DOHH2 (cell line): ENCODE data around the gene NAP1L1.

ENCODE experiments used
- H3F3A ChIP-seq: fragments of 200-600 bp; sonication (generic), shearing (Covaris generic); 2 replicates; pipeline ENCODE4 v1.6.0; 2016; ENCODE audit warnings: antibody characterized with exemption, mild to moderate bottlenecking; ENCODE audit not compliant: control insufficient read depth, insufficient read depth
- H3K27ac ChIP-seq: fragments of 200-600 bp; sonication (generic); 2 replicates; pipeline ENCODE4 v1.5.1; 2014; ENCODE audit warnings: low read depth, mild to moderate bottlenecking, low read length, moderate library complexity
- H3K27me3 ChIP-seq: fragments of 200-600 bp; sonication (generic); 2 replicates; pipeline ENCODE4 v1.6.1; 2014; ENCODE audit warnings: mild to moderate bottlenecking, low read length, mixed read lengths; ENCODE audit not compliant: control insufficient read depth
- H3K36me3 ChIP-seq: fragments of 200-600 bp; sonication (generic); 2 replicates; pipeline ENCODE4 v1.6.1; 2014; ENCODE audit warnings: mild to moderate bottlenecking, low read length, moderate library complexity, mixed read lengths; ENCODE audit not compliant: control insufficient read depth
- H3K4me1 ChIP-seq: fragments of 200-600 bp; sonication (generic); 2 replicates; pipeline ENCODE4 v1.6.1; 2014; ENCODE audit warnings: mild to moderate bottlenecking, low read length, mixed read lengths; ENCODE audit not compliant: control insufficient read depth
- H3K4me2 ChIP-seq: fragments of 200-600 bp; sonication (generic); 2 replicates; pipeline ENCODE4 v1.6.0; 2014; ENCODE audit warnings: mild to moderate bottlenecking, low read length, moderate library complexity
- H3K4me3 ChIP-seq: fragments of 200-600 bp; sonication (generic); 2 replicates; pipeline ENCODE4 v1.5.1; 2014; ENCODE audit warnings: mild to moderate bottlenecking, low read length, mixed read lengths
- H3K79me2 ChIP-seq: fragments of 200-600 bp; sonication (generic); 2 replicates; pipeline ENCODE4 v1.6.1; 2014; ENCODE audit warnings: mild to moderate bottlenecking, low read length, mixed read lengths; ENCODE audit not compliant: control insufficient read depth
- H3K9me2 ChIP-seq: fragments of 200-600 bp; sonication (generic); replicated peaks from 2 replicates; pipeline ENCODE4 v1.6.1; 2014; ENCODE audit warnings: mild to moderate bottlenecking, low read length, mixed read lengths; ENCODE audit not compliant: control insufficient read depth
- H3K9me3 ChIP-seq: fragments of 200-600 bp; sonication (generic); 2 replicates; pipeline ENCODE4 v1.6.1; 2014; ENCODE audit warnings: antibody characterized with exemption, low read length, mixed read lengths; ENCODE audit not compliant: control insufficient read depth, insufficient read depth
- H4K20me1 ChIP-seq: fragments of 200-600 bp; sonication (generic); 2 replicates; pipeline ENCODE4 v1.6.0; 2014; ENCODE audit warnings: low read depth, mild to moderate bottlenecking, antibody characterized with exemption, low read length, moderate library complexity; ENCODE audit not compliant: control insufficient read depth, insufficient read depth
- EZH2phosphoT487 ChIP-seq: fragments of 200-600 bp; sonication (generic); IDR thresholded peaks from 2 replicates; pipeline ENCODE4 v1.6.1; 2017; ENCODE audit warnings: borderline replicate concordance, mild to moderate bottlenecking, antibody characterized with exemption, low read length, moderate library complexity, mixed read lengths
- TF ChIP-seq, protein P1 (sequence below): fragments of 200-600 bp; sonication (generic); IDR thresholded peaks from one replicate; pipeline ENCODE4 v1.5.1; 2014; ENCODE audit warnings: antibody characterized with exemption, mild to moderate bottlenecking, low read depth, low read length; ENCODE audit not compliant: poor library complexity, severe bottlenecking

NAP1L1 gene

DNA sequence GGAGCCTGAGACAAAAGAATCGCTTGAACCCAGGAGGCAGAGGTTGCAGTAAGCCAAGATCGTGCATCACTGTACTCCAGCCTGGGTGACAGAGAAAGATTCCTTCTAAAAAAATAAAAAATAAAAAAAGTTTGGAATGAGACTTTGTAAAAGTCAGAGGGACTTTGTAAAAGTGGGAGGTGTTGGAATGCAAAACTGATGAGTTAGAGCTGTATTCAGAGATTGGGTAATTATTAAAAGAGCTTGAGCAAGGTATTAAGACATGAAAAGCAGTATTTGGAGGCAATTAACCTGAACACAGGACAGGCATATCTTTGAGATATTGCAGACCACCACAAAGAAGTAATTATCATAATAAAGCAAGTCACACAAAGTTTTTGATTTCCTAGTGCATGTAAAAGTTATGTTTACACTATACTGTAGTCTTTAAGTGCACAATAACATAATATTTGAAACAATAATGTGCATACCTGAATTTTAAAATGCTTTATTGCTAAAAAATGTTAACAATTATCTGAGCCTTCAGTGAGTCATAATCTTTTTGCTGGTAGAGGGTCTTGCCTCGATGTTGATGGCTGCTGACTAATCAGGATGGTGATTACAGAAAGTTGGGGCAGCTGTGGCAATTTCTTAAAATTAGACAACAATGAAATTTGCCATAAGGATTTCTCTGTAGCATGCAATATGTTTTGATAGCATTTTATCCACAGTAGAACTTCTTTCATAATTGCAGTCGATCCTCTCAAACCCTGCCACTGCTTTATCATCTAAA lies 86.0 kb downstream of the NAP1L1 start:
- H3K4me3 ChIP-seq: no peak overlapping the region
- no peaks in the 10 kb centered on the region for H4K20me1 ChIP-seq
- H3K4me1 ChIP-seq: no peaks in the 10 kb centered on the region
- no peaks in the 10 kb centered on the region for H3F3A ChIP-seq
- H3K36me3 ChIP-seq: no peaks in the 10 kb centered on the region
- no peak overlapping the region for H3K4me2 ChIP-seq
- no peaks in the 10 kb centered on the region for H3K9me2 ChIP-seq
- TF ChIP-seq, protein P1, sequence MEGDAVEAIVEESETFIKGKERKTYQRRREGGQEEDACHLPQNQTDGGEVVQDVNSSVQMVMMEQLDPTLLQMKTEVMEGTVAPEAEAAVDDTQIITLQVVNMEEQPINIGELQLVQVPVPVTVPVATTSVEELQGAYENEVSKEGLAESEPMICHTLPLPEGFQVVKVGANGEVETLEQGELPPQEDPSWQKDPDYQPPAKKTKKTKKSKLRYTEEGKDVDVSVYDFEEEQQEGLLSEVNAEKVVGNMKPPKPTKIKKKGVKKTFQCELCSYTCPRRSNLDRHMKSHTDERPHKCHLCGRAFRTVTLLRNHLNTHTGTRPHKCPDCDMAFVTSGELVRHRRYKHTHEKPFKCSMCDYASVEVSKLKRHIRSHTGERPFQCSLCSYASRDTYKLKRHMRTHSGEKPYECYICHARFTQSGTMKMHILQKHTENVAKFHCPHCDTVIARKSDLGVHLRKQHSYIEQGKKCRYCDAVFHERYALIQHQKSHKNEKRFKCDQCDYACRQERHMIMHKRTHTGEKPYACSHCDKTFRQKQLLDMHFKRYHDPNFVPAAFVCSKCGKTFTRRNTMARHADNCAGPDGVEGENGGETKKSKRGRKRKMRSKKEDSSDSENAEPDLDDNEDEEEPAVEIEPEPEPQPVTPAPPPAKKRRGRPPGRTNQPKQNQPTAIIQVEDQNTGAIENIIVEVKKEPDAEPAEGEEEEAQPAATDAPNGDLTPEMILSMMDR: no peak
- TF ChIP-seq EZH2phosphoT487: no peak
- no peak overlapping the region for H3K27ac ChIP-seq
- H3K27me3 ChIP-seq: peaks cover 10% of the 10 kb centered on the region; the same call in 1 of the 2 replicates
- no peaks in the 10 kb centered on the region for H3K9me3 ChIP-seq
- H3K79me2 ChIP-seq: no peaks in the 10 kb centered on the region

DNA sequence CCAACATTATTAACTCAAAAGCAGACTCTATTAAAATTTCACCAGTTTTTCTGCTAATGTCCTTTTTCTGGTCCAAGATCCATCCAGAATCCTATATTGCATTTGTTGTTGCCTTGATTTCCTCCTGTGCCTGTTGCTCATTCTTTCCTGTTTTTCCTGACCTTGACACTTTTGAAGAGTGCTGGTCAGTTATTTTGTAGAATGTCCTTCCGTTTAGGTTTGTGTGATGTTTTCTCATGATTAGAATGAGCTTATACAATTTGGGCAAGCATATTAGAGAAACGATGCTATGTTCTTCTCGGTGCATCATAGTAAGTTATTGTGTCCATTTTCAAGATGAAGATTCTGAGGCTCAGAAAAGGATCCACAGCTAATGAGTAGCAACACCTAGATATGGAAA lies 86.8 kb downstream of the NAP1L1 start:
- H4K20me1 ChIP-seq: no peaks in the 10 kb centered on the region
- H3K36me3 ChIP-seq: no peaks in the 10 kb centered on the region
- H3K4me3 ChIP-seq: no peak overlapping the region
- no peaks in the 10 kb centered on the region for H3F3A ChIP-seq
- H3K27me3 ChIP-seq: peaks cover 10% of the 10 kb centered on the region; the same call in 1 of the 2 replicates
- no peaks in the 10 kb centered on the region for H3K9me3 ChIP-seq
- no peak overlapping the region for H3K4me2 ChIP-seq
- H3K4me1 ChIP-seq: no peaks in the 10 kb centered on the region
- H3K79me2 ChIP-seq: no peaks in the 10 kb centered on the region
- no peak overlapping the region for H3K27ac ChIP-seq
- no peak for TF ChIP-seq EZH2phosphoT487
- TF ChIP-seq, protein P1: no peak
- no peaks in the 10 kb centered on the region for H3K9me2 ChIP-seq

DNA sequence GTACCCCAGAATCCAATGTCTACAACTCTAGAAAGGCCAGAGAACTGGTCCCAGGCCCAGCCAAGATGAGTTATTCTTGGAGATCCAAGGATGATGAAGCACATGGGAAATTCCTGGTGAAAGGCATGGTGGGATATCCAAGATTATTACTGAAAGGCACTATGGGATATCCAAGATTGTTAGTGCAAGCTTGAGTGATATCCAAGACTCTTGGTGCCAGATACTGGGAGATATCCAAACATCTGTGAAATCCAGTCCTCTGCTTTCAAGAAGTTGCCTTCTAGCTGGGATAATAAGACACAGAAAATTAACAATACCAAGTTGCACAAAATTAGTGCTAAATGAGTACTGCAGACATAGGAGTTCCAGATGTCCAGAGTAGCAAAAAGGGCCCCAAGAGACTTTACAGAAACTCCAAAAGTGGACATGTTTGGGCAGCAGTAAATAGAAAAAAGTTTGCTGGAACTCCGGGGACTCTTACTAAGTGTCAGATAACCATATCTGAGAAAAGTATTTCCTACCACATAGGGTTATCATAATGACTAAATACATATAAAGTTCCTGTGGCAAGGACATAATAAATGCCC lies 87.5 kb downstream of the NAP1L1 start:
- no peaks in the 10 kb centered on the region for H3K9me3 ChIP-seq
- TF ChIP-seq EZH2phosphoT487: no peak
- TF ChIP-seq, protein P1: no peak
- H3K79me2 ChIP-seq: no peaks in the 10 kb centered on the region
- H3K4me2 ChIP-seq: no peak overlapping the region
- no peak overlapping the region for H3K27ac ChIP-seq
- no peaks in the 10 kb centered on the region for H3F3A ChIP-seq
- no peaks in the 10 kb centered on the region for H3K4me1 ChIP-seq
- no peaks in the 10 kb centered on the region for H4K20me1 ChIP-seq
- H3K4me3 ChIP-seq: no peak overlapping the region
- no peaks in the 10 kb centered on the region for H3K36me3 ChIP-seq
- H3K9me2 ChIP-seq: no peaks in the 10 kb centered on the region
- H3K27me3 ChIP-seq: peaks cover 10% of the 10 kb centered on the region; the same call in 1 of the 2 replicates
